RWPE1 (cell line): ENCODE measurements around the gene SEMA5B.
A peak's percentile ranks its signal among the peaks of the same experiment; 100 is the strongest.

Source experiments
- CTCF ChIA-PET: fragments of 350-600 bp; sonication (Branson Sonifier 250); formaldehyde crosslinking; extraction: SDS; loops from one replicate; lab custom pipeline; 2021; lab: Yijun Ruan, JAX
- POLR2A ChIA-PET: fragments of 400-600 bp; formaldehyde crosslinking; extraction: SDS; loops from one replicate; lab custom pipeline; 2020; ENCODE audit warnings: antibody characterized with exemption; ENCODE audit not compliant: low non-redundant PET; lab: Yijun Ruan, JAX
- DNase-seq: peaks from one replicate; pipeline ENCODE4 v3.0.0; 2012; ENCODE audit warnings: low spot score
- H3K27ac ChIP-seq: fragments of 450-650 bp; 2 replicates; pipeline ENCODE4 v1.5.1; 2017
- TF ChIP-seq, protein P1 (sequence below): fragments of 450-650 bp; conservative IDR thresholded peaks from 2 replicates; pipeline ENCODE4 v1.5.1; 2017; ENCODE audit warnings: low read depth, mild to moderate bottlenecking

Gene SEMA5B

DNA sequence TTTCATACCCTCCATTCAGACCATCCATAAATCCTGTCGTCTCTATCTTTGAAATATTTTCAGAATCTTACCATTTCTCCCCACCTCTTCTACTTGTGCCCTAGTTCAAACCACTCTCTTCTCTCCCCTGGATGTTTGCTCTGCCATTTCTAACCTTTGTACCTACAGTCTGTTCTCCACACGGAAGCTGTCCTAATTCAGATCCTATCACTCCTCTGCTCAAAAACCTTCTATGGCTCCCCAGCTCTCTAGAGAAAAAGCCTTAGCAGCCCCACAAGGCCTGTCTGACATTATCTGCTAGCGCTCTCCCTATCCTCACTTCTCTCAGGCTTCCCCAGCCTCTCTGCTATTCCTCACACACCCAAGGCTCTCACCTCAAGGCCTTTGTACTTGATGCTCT is 4.5 kb upstream of the SEMA5B start:
- TF ChIP-seq, protein P1, sequence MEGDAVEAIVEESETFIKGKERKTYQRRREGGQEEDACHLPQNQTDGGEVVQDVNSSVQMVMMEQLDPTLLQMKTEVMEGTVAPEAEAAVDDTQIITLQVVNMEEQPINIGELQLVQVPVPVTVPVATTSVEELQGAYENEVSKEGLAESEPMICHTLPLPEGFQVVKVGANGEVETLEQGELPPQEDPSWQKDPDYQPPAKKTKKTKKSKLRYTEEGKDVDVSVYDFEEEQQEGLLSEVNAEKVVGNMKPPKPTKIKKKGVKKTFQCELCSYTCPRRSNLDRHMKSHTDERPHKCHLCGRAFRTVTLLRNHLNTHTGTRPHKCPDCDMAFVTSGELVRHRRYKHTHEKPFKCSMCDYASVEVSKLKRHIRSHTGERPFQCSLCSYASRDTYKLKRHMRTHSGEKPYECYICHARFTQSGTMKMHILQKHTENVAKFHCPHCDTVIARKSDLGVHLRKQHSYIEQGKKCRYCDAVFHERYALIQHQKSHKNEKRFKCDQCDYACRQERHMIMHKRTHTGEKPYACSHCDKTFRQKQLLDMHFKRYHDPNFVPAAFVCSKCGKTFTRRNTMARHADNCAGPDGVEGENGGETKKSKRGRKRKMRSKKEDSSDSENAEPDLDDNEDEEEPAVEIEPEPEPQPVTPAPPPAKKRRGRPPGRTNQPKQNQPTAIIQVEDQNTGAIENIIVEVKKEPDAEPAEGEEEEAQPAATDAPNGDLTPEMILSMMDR = no peak
- H3K27ac ChIP-seq = no peak overlapping the region
- CTCF ChIA-PET = interaction anchor here (0.7 to 0.8 kb wide), 2 partner anchors 114 to 174 kb away, joined by 3 read pairs; no protein-coding TSS in a partner anchor
- DNase-seq = no peak
- POLR2A ChIA-PET = no interaction called here

DNA sequence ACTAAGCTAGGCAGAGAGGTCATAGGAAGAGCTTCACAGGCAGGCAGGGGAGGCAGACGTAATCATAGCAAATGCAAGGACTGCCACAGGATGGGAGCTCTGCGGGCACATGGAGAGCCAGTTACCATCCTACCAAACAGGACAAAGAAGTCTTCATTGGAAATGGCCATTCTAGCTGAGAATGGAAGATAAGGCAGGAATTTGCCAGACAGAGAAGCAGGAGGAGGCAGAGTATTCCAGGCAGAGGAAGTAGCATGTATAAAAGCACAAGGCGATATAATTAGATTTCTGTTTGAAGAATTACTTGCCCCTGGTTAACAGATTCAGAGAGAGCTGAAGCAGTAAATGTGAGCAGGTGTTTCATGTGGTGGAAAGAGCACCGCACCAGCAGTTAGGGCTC is 3.5 kb upstream of the SEMA5B start:
- TF ChIP-seq, protein P1 = no peak
- no peak for DNase-seq
- ChIA-PET POLR2A (interaction anchor here (0.6 kb wide), 1 partner anchor 50 kb away, joined by 3 read pairs; no protein-coding TSS in a partner anchor), CTCF (interaction anchor here (0.5 to 0.7 kb wide), 4 partner anchors 13 to 456 kb away, joined by 3 read pairs; no protein-coding TSS in a partner anchor)
- H3K27ac ChIP-seq = no peak overlapping the region

DNA sequence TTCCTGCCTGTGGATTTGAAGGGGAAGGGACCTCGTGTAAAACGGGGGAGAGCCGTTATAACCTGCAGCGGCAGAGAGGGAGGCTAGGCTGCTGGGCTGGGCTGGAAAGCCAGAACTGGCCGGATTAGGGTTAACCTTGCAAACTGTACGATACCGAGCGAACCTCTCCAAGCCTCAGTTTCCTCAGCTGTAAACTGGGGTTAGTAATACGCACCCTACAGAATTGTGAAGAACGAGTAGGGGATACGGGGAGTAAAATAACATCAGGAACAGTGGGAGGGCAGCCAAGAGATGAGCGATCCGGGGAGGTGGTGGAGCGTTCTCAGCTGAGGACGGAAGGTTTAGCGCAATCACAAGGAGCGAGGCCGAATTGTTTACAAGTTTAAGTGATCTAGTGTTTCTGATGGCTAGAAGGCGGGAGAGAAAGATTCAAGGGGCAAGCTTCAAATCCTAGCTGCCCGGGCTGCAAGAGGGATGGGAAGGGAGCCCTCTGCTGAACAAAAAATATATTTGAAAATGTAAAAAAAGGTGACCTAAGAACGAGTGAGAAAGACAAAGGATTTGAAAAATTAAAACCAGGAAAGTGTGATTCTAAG is 768 bp upstream of the SEMA5B start:
- ChIA-PET CTCF (interaction anchor here (0.5 to 1.9 kb wide), 16 partner anchors 10 to 730 kb away, joined by 3 to 12 read pairs (median 5); partner anchors contain the start of gene PDIA5), POLR2A (no interaction called here)
- H3K27ac ChIP-seq = no peak overlapping the region; the same call in 1 of the 2 replicates
- TF ChIP-seq, protein P1 = peak; percentile 60
- peak; percentile 79 for DNase-seq

DNA sequence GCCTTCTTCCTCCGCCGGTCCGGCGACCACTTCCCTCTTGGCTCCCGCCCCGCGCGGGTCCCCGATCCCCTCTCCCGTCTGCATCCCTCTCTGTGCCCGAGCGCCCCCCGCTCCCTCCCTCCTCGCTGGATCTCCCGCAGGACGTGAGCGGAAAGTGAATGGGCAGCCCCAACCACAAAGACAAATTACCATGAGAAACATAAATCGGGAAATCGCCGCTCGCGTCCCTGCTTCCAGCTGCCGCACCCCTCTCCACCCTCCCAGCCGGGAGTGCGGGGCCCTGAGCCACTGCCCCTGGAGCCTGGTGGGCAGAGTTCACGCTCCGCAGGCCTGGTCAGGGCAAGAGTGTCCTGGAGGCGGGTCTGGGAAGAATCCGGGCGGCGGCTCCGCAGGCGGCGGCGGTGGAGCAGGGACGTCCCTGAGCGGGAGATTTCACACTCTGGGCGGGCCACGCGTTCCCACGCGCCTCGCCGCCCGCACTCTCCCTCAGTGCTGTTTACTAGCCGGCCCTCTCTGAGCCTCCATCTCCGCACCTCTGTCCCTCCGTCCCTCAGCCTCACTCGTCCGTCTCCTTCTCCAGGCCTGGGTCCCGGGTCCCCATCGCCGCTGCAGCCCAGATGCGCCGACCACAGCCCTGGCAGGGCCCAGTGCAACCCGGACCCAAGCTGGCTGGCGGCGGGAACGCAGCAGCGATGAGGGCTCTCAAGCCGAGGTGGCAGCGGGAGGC is 835 bp downstream of the SEMA5B start:
- ChIA-PET CTCF (interaction anchor here (0.6 to 1.9 kb wide), 13 partner anchors 12 to 599 kb away, joined by 3 to 8 read pairs (median 4); partner anchors contain the start of gene PDIA5), POLR2A (no interaction called here)
- DNase-seq = no peak
- H3K27ac ChIP-seq = no peak overlapping the region
- TF ChIP-seq, protein P1 = no peak

DNA sequence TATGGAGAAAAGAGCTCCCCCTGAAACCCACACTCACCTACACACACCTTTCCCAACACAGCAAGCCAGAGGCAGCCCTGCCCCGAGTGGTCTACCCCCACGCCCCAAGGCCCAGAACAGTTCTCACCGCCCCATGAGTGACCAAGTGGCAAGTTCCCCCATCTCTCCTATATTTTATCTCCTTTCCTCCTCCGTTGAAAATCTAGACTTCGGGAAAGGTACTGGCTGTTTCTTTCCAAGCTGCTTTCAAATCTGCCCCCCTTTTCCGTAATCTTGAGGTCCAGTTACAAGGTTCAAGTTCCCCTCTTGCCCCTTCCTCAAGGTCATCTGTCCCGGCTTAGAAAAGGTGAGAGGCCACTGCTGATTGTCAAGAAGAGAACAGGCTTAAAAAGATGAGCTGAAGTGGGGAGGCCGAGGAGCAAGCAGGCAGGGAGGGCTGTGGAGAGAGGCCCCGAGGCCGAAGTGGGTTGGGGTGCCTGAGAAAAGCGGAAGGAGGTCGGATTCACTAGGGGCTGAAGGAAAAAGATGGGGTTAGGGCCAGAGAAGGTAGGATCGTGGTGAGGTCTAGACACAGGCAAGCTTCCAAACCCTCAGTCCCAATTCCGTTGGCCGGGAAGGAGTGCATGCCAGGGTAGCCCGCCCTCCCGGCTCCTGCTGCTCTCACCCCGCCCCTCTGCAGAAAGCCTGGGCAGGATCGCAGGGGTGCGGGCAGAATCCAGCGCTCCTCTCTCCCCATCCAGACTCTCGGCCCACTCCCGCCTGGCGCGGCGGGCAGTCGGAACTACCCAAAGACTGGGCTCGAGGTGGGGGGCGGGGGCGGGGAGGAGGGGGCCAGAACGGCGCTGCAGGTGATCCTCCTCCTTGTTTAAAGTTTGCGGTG is 1.7 kb downstream of the SEMA5B start:
- ChIA-PET CTCF (interaction anchor here (0.6 kb wide), 3 partner anchors 146 to 687 kb away, joined by 3 to 4 read pairs (median 3); no protein-coding TSS in a partner anchor), POLR2A (no interaction called here)
- no peak overlapping the region for H3K27ac ChIP-seq
- TF ChIP-seq, protein P1 = no peak
- DNase-seq = no peak

DNA sequence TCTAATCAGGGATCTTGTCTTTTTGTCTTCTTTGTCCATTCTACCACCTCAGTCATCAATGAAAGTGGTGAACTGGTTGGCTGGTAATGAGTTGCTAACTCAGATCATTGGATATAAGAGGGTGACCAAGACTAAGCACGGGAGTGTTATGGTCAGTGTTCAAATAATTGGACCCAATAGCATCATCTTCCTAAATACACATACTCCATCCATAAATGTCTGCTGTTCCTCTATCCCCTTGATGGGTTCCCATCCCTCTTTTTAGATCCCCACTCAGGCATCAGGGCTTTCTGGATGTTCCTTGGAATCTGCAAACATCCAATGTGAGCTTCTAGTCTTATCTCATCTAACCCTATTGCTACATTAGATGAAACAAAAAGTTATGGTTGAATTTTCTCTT is 3.5 kb downstream of the SEMA5B start:
- no peak for DNase-seq
- H3K27ac ChIP-seq = no peak overlapping the region
- ChIA-PET POLR2A (no interaction called here), CTCF (no interaction called here)
- TF ChIP-seq, protein P1 = no peak
